SU-DHL-6 (cell line): ENCODE data around the gene ZNF532.

Experiments
- H2AFZ ChIP-seq: fragments of 200-600 bp; sonication (generic); 2 replicates; pipeline ENCODE4 v1.6.1; 2014; ENCODE audit warnings: low read depth, mild to moderate bottlenecking, moderate library complexity, mixed read lengths, antibody characterized with exemption, low read length; ENCODE audit not compliant: severe bottlenecking
- H3F3A ChIP-seq: fragments of 200-600 bp; shearing (Covaris generic); 2 replicates; pipeline ENCODE4 v1.6.0; 2016; ENCODE audit warnings: antibody characterized with exemption, mild to moderate bottlenecking; ENCODE audit not compliant: insufficient read depth
- H3K27ac ChIP-seq: fragments of 200-600 bp; sonication (generic); 2 replicates; pipeline ENCODE4 v1.5.1; 2016; ENCODE audit warnings: low read depth, mild to moderate bottlenecking, low read length, moderate library complexity, mixed read lengths
- H3K27me3 ChIP-seq: fragments of 200-600 bp; sonication (generic), shearing (Covaris generic); 2 replicates; pipeline ENCODE4 v1.6.0; 2014; ENCODE audit warnings: mild to moderate bottlenecking, low read length
- H3K36me3 ChIP-seq: fragments of 200-600 bp; sonication (generic); 2 replicates; pipeline ENCODE4 v1.6.1; 2014; ENCODE audit warnings: mild to moderate bottlenecking, low read length, mixed read lengths
- H3K4me2 ChIP-seq: fragments of 300-600, 200-600 bp; shearing (Covaris generic), sonication (generic); 2 replicates; pipeline ENCODE4 v1.6.0; 2014; ENCODE audit warnings: low read length, low read depth, mild to moderate bottlenecking; ENCODE audit not compliant: poor library complexity, severe bottlenecking
- H3K4me3 ChIP-seq: fragments of 200-600 bp; sonication (generic); 2 replicates; pipeline ENCODE4 v1.5.1; 2014; ENCODE audit warnings: antibody characterized with exemption, low read length, mild to moderate bottlenecking, mixed read lengths; ENCODE audit not compliant: insufficient read depth, poor library complexity, severe bottlenecking
- H3K79me2 ChIP-seq: fragments of 200-600 bp; sonication (generic); 2 replicates; pipeline ENCODE4 v1.6.1; 2014; ENCODE audit warnings: mild to moderate bottlenecking, low read length, moderate library complexity; ENCODE audit not compliant: insufficient read depth
- H3K9ac ChIP-seq: fragments of 200-600 bp; sonication (generic); 2 replicates; pipeline ENCODE4 v1.7.0; 2014; ENCODE audit warnings: mild to moderate bottlenecking, low read length
- H3K9me2 ChIP-seq: fragments of 200-600 bp; sonication (generic); replicated peaks from 2 replicates; pipeline ENCODE4 v1.6.1; 2014; ENCODE audit warnings: low read length; ENCODE audit not compliant: insufficient read depth
- H3K9me3 ChIP-seq: fragments of 200-600 bp; sonication (generic); 2 replicates; pipeline ENCODE4 v1.6.1; 2014; ENCODE audit warnings: low read length, mixed read lengths; ENCODE audit not compliant: insufficient read depth
- H4K20me1 ChIP-seq: fragments of 200-600 bp; sonication (generic); 2 replicates; pipeline ENCODE4 v1.6.1; 2014; ENCODE audit warnings: low read depth, mild to moderate bottlenecking, antibody characterized with exemption, low read length, moderate library complexity, mixed read lengths
- CTCF ChIP-seq: fragments of 200-600 bp; sonication (generic); IDR thresholded peaks from one replicate; pipeline ENCODE4 v1.5.1; 2017; ENCODE audit warnings: antibody characterized with exemption, mild to moderate bottlenecking, low read length, moderate library complexity; ENCODE audit not compliant: insufficient read depth, poor library complexity, severe bottlenecking
- EZH2phosphoT487 ChIP-seq: fragments of 200-600 bp; sonication (generic), shearing (Covaris generic); conservative IDR thresholded peaks from 2 replicates; pipeline ENCODE4 v1.6.1; 2018; ENCODE audit warnings: mild to moderate bottlenecking, antibody characterized with exemption, low read length, moderate library complexity, mixed read lengths

Gene ZNF532

GRCh38 chr18:58934933-58935577, 70.4 kb downstream of the ZNF532 start:
- Histone ChIP-seq H2AFZ (no peak overlapping the region), H3K9ac (no peak overlapping the region), H3K9me3 (peaks cover 5% of the 10 kb centered on the region; the same call in 1 of the 2 replicates), H4K20me1 (peaks cover 17% of the 10 kb centered on the region; the same call in 1 of the 2 replicates), H3K4me2 (no peak overlapping the region), H3F3A (peaks cover 52% of the 10 kb centered on the region), H3K79me2 (peaks cover 73% of the 10 kb centered on the region), H3K27ac (peak overlapping the region; percentile 52; the same call in 1 of the 2 replicates), H3K9me2 (no peaks in the 10 kb centered on the region), H3K36me3 (peaks cover 80% of the 10 kb centered on the region), H3K27me3 (no peaks in the 10 kb centered on the region), H3K4me3 (no peak overlapping the region)
- TF ChIP-seq EZH2phosphoT487 (no peak), CTCF (no peak)

- peaks cover 51% of the 10 kb centered on the region for H3K79me2 ChIP-seq
- H3K9me3 ChIP-seq = peaks cover 5% of the 10 kb centered on the region; the same call in 1 of the 2 replicates
- no peak overlapping the region for H2AFZ ChIP-seq
- peaks cover 62% of the 10 kb centered on the region for H3F3A ChIP-seq
- H3K27ac ChIP-seq = peak overlapping the region; percentile 52
- no peaks in the 10 kb centered on the region for H3K9me2 ChIP-seq
- H3K9ac ChIP-seq = no peak overlapping the region
- no peak overlapping the region for H3K4me2 ChIP-seq
- no peaks in the 10 kb centered on the region for H3K27me3 ChIP-seq
- H4K20me1 ChIP-seq = peaks cover 11% of the 10 kb centered on the region; the same call in 1 of the 2 replicates
- TF ChIP-seq EZH2phosphoT487 (no peak), CTCF (no peak)
- peaks cover 78% of the 10 kb centered on the region for H3K36me3 ChIP-seq
- no peak overlapping the region for H3K4me3 ChIP-seq
Measured at GRCh38 chr18:58937071-58937886, 72.6 kb downstream of the ZNF532 start.

GRCh38 chr18:58937887-58938267, 73.2 kb downstream of the ZNF532 start:
- peaks cover 67% of the 10 kb centered on the region for H3F3A ChIP-seq
- peaks cover 45% of the 10 kb centered on the region for H3K79me2 ChIP-seq
- peaks cover 5% of the 10 kb centered on the region; the same call in 1 of the 2 replicates for H3K9me3 ChIP-seq
- H3K4me3 ChIP-seq = no peak overlapping the region
- H3K9me2 ChIP-seq = no peaks in the 10 kb centered on the region
- TF ChIP-seq CTCF (no peak), EZH2phosphoT487 (no peak)
- peak overlapping the region; percentile 52 for H3K27ac ChIP-seq
- peaks cover 74% of the 10 kb centered on the region for H3K36me3 ChIP-seq
- no peaks in the 10 kb centered on the region for H3K27me3 ChIP-seq
- H3K9ac ChIP-seq = no peak overlapping the region
- H3K4me2 ChIP-seq = no peak overlapping the region
- H4K20me1 ChIP-seq = peaks cover 7% of the 10 kb centered on the region; the same call in 1 of the 2 replicates
- no peak overlapping the region for H2AFZ ChIP-seq
